Activated naive CD4-positive, alpha-beta T cell treated with anti-CD3 and anti-CD28 coated beads for 36 hours (primary cell): ENCODE results near the gene HOOK1. TPM values are rescaled to one million over a fixed set of nuclear protein-coding genes. Genes with fewer than 3 reads are reported as not detected.

ENCODE experiments used
- CTCF ChIA-PET: fragments of 350-600 bp; sonication (Branson Sonifier 250); formaldehyde crosslinking; loops from one replicate; lab custom pipeline; 2021; ENCODE audit warnings: antibody characterized with exemption; lab: Charles Lee
- DNase-seq: peaks from one replicate; pipeline ENCODE4 v3.0.0-alpha.2; 2020
- H3K27ac Mint-ChIP-seq: one replicate; pipeline ENCODE4 v1.8.0; 2021; ENCODE audit warnings: mild to moderate bottlenecking, mixed read lengths
- H3K27me3 Mint-ChIP-seq: one replicate; pipeline ENCODE4 v1.8.0; 2021; ENCODE audit warnings: low read depth, mixed read lengths
- H3K36me3 Mint-ChIP-seq: one replicate; pipeline ENCODE4 v1.8.0; 2021; ENCODE audit warnings: low read depth, mixed read lengths
- H3K4me1 Mint-ChIP-seq: one replicate; pipeline ENCODE4 v1.8.0; 2021; ENCODE audit warnings: low read depth, mixed read lengths
- H3K4me3 Mint-ChIP-seq: one replicate; pipeline ENCODE4 v1.8.0; 2021; ENCODE audit warnings: mild to moderate bottlenecking, moderate library complexity, mixed read lengths
- H3K9me3 Mint-ChIP-seq: one replicate; pipeline ENCODE4 v1.8.0; 2021; ENCODE audit warnings: mixed read lengths
- intact Hi-C: fragments of 100-400 bp; cut with micrococcal nuclease; formaldehyde crosslinking; loops from one replicate; pipeline ENCODE4 v1.15.1; 2023
- total RNA-seq, 2 experiments: library from RNA; stranded (reverse); gene quantifications; one replicate each; pipeline ENCODE4 v1.2.3, GENCODE V29; 2021

The HOOK1 gene
- total RNA-seq, 2 experiments from 2014 or later, result 16.0 to 17.7 TPM

DNA sequence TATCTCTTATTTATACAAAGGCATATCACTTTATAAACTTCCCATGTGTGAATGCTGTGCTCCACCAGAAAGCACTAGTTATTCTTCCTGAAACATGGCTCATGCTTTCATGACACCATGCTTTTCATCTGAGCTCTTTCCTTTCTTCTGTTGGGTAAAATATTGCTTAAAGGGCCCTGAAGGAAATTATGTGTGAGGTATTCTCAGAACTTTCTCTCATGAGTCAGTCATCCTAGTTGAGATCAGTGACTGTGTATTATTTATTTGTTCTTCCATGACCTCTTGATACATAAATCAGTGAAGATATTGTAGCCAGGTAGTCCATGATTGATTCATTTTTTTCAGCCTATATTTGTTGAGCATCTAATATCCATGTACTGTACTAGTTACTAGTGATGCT, 57.0 kb downstream of the HOOK1 start:
- no peak for DNase-seq
- intact Hi-C loops, result no loop called here
- CTCF ChIA-PET, result interaction anchor here (1.1 kb wide), 1 partner anchor 76 kb away, joined by 4 read pairs; no protein-coding TSS in a partner anchor
- H3K27ac Mint-ChIP-seq, result no peak overlapping the region
- H3K9me3 Mint-ChIP-seq, result no peaks in the 10 kb centered on the region
- no peak overlapping the region for H3K4me3 Mint-ChIP-seq
- H3K27me3 Mint-ChIP-seq, result no peaks in the 10 kb centered on the region
- no peaks in the 10 kb centered on the region for H3K4me1 Mint-ChIP-seq
- peaks cover 20% of the 10 kb centered on the region for H3K36me3 Mint-ChIP-seq

DNA sequence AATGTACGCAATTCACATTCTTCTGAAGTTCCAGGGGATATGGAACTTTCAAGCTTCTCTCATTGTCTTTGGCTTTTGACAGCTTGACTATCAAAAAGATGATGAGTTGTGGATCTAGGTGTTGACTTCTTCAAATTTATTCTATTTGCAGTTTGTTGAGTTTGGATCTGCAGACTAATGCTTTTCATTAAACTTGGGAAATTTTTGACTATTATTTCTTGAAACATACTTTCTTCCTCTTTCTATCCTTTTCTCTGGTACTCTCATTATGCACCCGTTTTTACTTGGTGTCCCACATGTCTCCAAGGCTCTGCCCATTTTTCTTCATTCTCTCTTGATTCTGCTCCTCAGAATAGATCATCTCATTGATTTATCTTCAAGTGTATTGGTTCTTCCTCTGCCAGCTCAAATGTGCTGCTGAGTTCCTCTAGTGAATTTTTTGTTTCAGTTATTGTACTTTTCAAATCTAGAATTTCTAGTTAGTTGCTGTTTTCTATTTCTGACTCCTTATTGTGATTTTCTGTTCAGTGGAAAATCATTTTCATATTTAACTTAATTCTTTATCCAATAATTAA, 62.4 kb downstream of the HOOK1 start:
- intact Hi-C loops, result no loop called here
- Mint-ChIP-seq H3K4me1 (no peaks in the 10 kb centered on the region), H3K27ac (no peak overlapping the region), H3K36me3 (peaks cover 16% of the 10 kb centered on the region), H3K27me3 (no peaks in the 10 kb centered on the region), H3K4me3 (no peak overlapping the region), H3K9me3 (peaks cover 4% of the 10 kb centered on the region)
- CTCF ChIA-PET, result interaction anchor here (1.5 to 6.7 kb wide), 2 partner anchors 25 to 68 kb away, joined by 3 to 95 read pairs; no protein-coding TSS in a partner anchor
- DNase-seq, result no peak

DNA sequence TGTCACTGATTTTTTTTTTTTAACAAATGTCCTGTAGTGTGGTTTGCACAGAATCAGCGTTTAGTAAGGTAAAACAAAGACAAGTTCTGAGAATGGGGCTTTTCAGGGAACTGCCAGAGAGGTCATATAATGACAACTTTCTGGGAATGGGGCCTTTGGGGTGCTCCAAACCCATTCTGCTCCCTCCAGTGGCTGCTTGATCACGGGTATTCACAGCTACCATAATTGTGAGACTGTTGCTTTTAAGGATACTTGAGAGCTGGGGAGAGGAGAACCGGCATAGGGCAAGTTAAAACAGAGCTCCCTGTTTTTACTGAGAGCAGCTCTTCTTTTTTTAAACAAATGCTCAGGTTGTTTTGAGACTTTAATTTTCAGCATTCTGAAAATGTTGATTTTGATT, 63.6 kb downstream of the HOOK1 start:
- no peaks in the 10 kb centered on the region for H3K27me3 Mint-ChIP-seq
- intact Hi-C loops, result no loop called here
- peaks cover 12% of the 10 kb centered on the region for H3K36me3 Mint-ChIP-seq
- no peaks in the 10 kb centered on the region for H3K4me1 Mint-ChIP-seq
- H3K27ac Mint-ChIP-seq, result no peak overlapping the region
- DNase-seq, result no peak
- CTCF ChIA-PET, result interaction anchor here (0.6 to 6.7 kb wide), 5 partner anchors 24 to 93 kb away, joined by 3 to 95 read pairs (median 7); no protein-coding TSS in a partner anchor
- H3K4me3 Mint-ChIP-seq, result no peak overlapping the region
- peaks cover 4% of the 10 kb centered on the region for H3K9me3 Mint-ChIP-seq

DNA sequence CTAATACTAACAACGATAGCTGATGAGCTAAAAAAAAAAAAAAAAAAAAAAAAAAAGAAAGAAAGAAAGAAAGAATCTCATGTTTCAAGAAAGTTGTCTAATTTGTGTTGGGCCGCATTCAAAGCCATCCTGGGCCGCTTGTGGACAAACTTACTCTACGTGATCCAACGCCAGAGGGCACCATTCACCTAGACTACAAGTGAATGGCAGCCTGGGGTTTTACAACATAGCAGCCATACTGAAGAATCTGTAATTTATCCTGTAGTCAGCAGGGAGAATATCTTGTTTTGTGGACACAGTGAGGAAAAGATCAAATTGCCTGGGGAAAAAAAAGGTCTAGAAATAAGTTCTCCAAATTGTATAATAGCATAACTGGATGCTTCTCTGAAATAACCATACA, 64.8 kb downstream of the HOOK1 start:
- CTCF ChIA-PET, result interaction anchor here (0.7 to 6.7 kb wide), 4 partner anchors 23 to 88 kb away, joined by 3 to 95 read pairs (median 12); no protein-coding TSS in a partner anchor
- Mint-ChIP-seq H3K4me1 (no peaks in the 10 kb centered on the region), H3K4me3 (no peak overlapping the region), H3K36me3 (peaks cover 12% of the 10 kb centered on the region), H3K9me3 (peaks cover 4% of the 10 kb centered on the region), H3K27me3 (no peaks in the 10 kb centered on the region), H3K27ac (no peak overlapping the region)
- peak; percentile 76 for DNase-seq
- intact Hi-C loops, result loop anchor here (1.0 kb wide), 1 partner anchor 68 kb away; no protein-coding TSS in a partner anchor

DNA sequence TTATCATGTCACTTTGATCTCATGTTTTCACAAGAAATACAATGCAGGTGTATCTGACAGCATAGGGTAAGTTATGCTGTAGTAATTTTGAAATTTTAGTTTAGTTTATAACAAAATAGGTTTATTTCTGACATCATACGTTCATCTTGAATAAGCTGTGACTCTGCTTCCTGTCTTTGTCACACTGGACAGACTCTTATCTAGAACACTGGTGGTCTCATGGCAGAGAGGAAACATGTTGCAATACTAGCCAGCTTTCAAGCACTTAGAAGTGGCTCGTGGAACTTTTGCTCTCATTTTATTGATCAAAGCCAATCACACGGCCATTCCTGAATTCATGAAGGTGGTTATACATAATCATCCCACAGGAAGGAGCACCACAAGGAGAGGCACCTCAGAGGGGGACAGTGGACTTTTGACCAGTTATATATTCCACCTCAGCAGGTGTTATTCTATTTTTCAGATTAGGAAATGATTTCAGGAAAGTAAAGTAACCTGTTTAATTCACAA, 65.3 kb downstream of the HOOK1 start:
- CTCF ChIA-PET, result interaction anchor here (0.7 to 6.7 kb wide), 4 partner anchors 23 to 91 kb away, joined by 3 to 95 read pairs (median 12); no protein-coding TSS in a partner anchor
- Mint-ChIP-seq H3K27me3 (no peaks in the 10 kb centered on the region), H3K27ac (no peak overlapping the region), H3K9me3 (peaks cover 4% of the 10 kb centered on the region), H3K36me3 (peaks cover 8% of the 10 kb centered on the region), H3K4me3 (no peak overlapping the region), H3K4me1 (no peaks in the 10 kb centered on the region)
- intact Hi-C loops, result loop anchor here (1.0 kb wide), 1 partner anchor 67 kb away; no protein-coding TSS in a partner anchor
- no peak for DNase-seq

DNA sequence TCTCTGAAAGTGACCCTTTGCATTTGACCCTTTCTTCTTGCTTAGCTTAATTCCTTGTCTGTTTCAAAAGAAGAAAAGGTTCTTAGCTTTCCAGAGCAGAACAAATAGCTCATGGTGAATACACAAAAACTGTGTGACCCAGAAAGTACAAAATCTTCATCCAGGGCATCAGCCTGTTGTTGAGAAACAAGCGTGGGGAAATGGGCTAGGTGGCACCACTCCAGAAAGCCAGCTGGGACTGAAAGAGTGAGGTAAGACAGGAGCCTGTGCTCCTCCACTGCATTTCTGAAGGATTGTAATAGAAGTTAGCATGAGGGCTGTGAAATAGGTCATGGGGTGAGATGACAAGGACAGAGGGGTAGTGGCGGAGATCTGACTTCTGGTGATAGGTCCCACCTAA, 66.0 kb downstream of the HOOK1 start:
- H3K9me3 Mint-ChIP-seq, result peaks cover 4% of the 10 kb centered on the region
- no peak overlapping the region for H3K4me3 Mint-ChIP-seq
- H3K27ac Mint-ChIP-seq, result no peak overlapping the region
- no peaks in the 10 kb centered on the region for H3K27me3 Mint-ChIP-seq
- intact Hi-C loops, result no loop called here
- no peaks in the 10 kb centered on the region for H3K4me1 Mint-ChIP-seq
- peaks cover 7% of the 10 kb centered on the region for H3K36me3 Mint-ChIP-seq
- no peak for DNase-seq
- CTCF ChIA-PET, result interaction anchor here (0.7 to 6.7 kb wide), 3 partner anchors 64 to 90 kb away, joined by 3 to 95 read pairs (median 16); no protein-coding TSS in a partner anchor

DNA sequence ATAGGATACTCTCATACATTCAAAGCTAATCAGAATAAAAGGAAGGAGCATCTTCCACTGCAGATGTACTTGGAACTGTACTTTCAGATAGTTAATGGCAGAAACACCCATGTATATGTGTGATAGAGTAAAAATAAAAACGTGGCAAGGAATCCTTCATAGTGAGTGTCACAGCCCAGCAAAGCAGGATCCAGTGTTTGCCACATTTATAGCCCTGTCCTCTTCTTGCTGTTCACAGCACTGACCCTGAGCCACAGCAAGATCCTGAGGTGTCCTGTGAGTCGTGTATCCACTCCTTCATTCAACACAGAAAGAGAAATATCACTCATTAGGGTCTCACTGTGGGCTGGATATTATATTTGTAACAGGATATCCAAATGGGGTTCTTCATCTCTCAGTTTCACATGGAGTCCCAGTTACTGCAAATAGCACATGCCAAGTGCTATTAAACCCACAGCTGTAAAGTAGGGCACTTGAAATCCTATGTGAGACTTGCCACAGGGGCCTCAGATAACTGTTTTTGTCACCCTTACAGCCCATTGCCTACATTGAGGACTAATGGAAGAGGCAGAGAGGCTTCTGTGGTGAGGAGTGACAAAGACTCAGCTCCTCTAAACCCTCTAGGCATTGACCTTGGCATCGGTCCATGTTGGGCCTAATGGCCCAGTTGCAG, 70.5 kb downstream of the HOOK1 start:
- Mint-ChIP-seq H3K4me1 (no peaks in the 10 kb centered on the region), H3K9me3 (peaks cover 19% of the 10 kb centered on the region), H3K4me3 (no peak overlapping the region), H3K27ac (no peak overlapping the region), H3K27me3 (no peaks in the 10 kb centered on the region), H3K36me3 (peaks cover 9% of the 10 kb centered on the region)
- no peak for DNase-seq
- CTCF ChIA-PET, result interaction anchor here (2.3 kb wide), 1 partner anchor 62 kb away, joined by 13 read pairs; no protein-coding TSS in a partner anchor
- intact Hi-C loops, result no loop called here

DNA sequence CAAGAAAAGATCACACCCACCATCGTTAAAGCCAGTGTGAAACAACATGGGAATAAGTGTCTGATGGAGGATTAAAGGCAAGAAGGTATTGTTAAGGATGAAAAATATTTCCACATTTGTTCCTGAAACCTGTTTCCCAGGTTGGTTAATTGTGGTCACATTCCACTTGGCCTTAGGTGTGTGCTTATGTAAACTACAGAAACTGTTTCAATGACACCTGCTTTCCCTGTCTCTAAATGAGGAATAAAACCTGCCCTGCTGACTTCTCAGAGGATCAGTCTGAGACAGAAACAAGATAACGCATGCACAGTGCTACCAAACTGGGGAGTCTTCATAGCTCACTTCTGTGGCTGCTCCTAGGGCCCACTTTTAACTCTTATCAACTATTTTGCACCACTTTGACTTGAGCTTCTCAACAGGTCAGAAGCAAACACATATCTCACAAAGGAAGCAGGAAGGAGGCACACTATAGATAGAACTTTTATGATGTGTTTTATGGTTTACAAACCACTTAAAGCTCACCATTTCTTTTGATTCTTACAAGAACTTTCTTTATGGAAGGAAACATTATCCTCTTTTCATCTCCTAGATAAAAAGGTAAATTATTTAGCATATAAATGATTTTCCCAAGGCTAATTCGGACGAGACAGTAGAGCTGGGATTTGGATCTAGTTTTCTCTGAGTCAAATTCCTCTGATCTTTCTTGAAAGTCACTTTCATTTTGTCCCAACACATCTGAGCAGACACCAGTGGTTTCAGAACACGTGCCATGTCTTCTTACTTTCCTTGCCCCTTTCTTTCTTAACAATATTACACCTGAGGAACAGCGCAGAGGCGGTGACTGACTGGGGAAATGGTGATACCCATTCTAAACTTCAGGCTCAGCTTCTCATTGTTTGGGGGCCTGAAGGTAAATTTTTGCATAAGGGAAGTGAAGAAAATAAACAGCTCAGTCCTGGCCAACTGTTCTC, 78.4 kb downstream of the HOOK1 start:
- intact Hi-C loops, result no loop called here
- H3K4me3 Mint-ChIP-seq, result no peak overlapping the region
- H3K9me3 Mint-ChIP-seq, result peaks cover 18% of the 10 kb centered on the region
- H3K4me1 Mint-ChIP-seq, result peaks cover 16% of the 10 kb centered on the region
- H3K36me3 Mint-ChIP-seq, result peaks cover 10% of the 10 kb centered on the region
- H3K27me3 Mint-ChIP-seq, result no peaks in the 10 kb centered on the region
- CTCF ChIA-PET, result interaction anchor here (1.3 to 2.4 kb wide), 2 partner anchors 14 to 54 kb away, joined by 3 to 13 read pairs; no protein-coding TSS in a partner anchor
- DNase-seq, result peak; percentile 14
- peak overlapping the region; percentile 0 for H3K27ac Mint-ChIP-seq

DNA sequence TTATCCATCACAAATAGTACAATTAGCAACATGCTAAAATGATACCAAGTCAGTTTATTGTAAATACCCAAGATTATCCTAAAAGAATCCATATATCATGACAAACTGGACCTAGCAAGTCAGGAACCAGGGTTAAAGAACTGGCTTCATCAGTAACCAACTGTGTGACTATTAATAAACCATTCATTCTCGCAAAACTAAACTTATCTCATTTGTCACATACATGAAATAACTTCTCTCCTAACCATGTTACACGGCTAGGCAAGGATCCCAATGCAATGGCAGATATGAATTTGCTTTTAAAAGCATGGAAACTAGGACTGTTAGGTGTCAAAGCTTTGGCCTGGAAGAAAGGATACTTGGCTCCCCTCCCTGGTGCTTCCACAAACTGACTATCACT, 82.4 kb downstream of the HOOK1 start:
- Mint-ChIP-seq H3K4me1 (peaks cover 16% of the 10 kb centered on the region), H3K36me3 (peaks cover 2% of the 10 kb centered on the region), H3K27ac (no peak overlapping the region), H3K4me3 (no peak overlapping the region), H3K9me3 (no peaks in the 10 kb centered on the region), H3K27me3 (no peaks in the 10 kb centered on the region)
- CTCF ChIA-PET, result no interaction called here
- DNase-seq, result no peak
- intact Hi-C loops, result no loop called here

DNA sequence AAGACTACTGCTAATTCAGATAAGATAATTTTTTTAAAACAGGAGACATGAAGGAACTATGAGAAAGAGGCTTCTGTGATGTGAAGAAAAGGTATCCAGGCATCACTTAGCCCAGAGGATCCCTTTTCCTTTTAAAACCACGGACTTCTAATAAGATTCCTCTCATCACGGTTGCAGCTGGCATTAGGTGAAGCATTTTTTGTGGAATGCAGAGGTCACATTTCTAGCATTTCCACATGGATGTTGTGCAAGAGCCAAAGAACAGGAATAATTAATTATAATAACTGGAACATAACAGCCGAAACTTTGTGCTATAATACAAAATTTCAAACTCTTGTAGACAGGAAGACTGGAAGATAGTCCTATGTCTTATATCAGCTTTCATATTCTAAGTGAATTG, 84.2 kb downstream of the HOOK1 start:
- intact Hi-C loops, result no loop called here
- H3K36me3 Mint-ChIP-seq, result peaks cover 2% of the 10 kb centered on the region
- H3K9me3 Mint-ChIP-seq, result no peaks in the 10 kb centered on the region
- H3K4me3 Mint-ChIP-seq, result no peak overlapping the region
- H3K27ac Mint-ChIP-seq, result no peak overlapping the region
- DNase-seq, result no peak
- H3K27me3 Mint-ChIP-seq, result no peaks in the 10 kb centered on the region
- peaks cover 1% of the 10 kb centered on the region for H3K4me1 Mint-ChIP-seq
- CTCF ChIA-PET, result interaction anchor here (1.1 kb wide), 1 partner anchor 53 kb away, joined by 3 read pairs; no protein-coding TSS in a partner anchor

DNA sequence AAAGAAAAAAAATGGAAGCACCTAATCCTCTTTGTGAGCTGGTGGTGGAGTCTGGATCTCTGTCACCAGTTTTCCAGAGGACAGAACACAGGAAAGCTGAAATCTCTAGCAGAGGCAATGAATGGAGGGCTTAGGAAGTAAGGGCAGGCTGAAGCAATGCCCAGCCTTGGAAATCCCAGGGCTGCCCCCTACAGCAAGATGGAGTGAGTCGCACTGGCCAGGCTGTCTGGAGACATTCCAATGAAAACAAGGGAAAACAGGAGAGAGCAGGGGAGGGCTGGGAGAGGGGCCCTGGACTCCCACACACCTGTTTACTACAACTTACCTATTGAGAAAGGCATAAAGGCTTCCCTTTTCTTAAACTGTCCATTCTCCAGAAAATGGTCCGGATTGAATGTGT, 85.9 kb downstream of the HOOK1 start:
- Mint-ChIP-seq H3K27ac (no peak overlapping the region), H3K9me3 (no peaks in the 10 kb centered on the region), H3K27me3 (no peaks in the 10 kb centered on the region), H3K4me3 (no peak overlapping the region), H3K4me1 (no peaks in the 10 kb centered on the region), H3K36me3 (peaks cover 2% of the 10 kb centered on the region)
- no peak for DNase-seq
- intact Hi-C loops, result no loop called here
- CTCF ChIA-PET, result no interaction called here
